Ascending aorta (tissue), 2 donors: ENCODE measurements around the gene KPNA4. TPM values are rescaled to one million over a fixed set of nuclear protein-coding genes. Genes with fewer than 3 reads are reported as not detected.
"Not testable (repeated sequence)": the region's sequence is repeated elsewhere in the genome, so short reads cannot be mapped to it uniquely, and the experiment has no call there.

ENCODE experiments used
- DNase-seq, 2 donors: peaks; one replicate each; pipeline ENCODE4 v3.0.0-alpha.2; 2019; ENCODE audit warnings: low spot score in 2 of 2
- H3K27ac ChIP-seq, 2 donors: fragments of 200-600 bp; sonication (generic); one replicate each; pipeline ENCODE4 v1.5.1; 2016 to 2017; ENCODE audit warnings: mild to moderate bottlenecking in 1 of 2
- H3K27me3 ChIP-seq: fragments of 200-600 bp; sonication (generic); one replicate; pipeline ENCODE4 v1.5.1; 2017
- H3K36me3 ChIP-seq, 2 donors: fragments of 200-600 bp; sonication (generic); one replicate each; pipeline ENCODE4 v1.5.1; 2016
- H3K4me1 ChIP-seq, 2 donors: fragments of 200-600 bp; sonication (generic); one replicate each; pipeline ENCODE4 v1.5.1; 2016 to 2017; ENCODE audit warnings: mild to moderate bottlenecking in 1 of 2
- H3K4me3 ChIP-seq, 2 donors: fragments of 200-600 bp; sonication (generic); one replicate each; pipeline ENCODE4 v1.5.1; 2016 to 2017; ENCODE audit warnings: mild to moderate bottlenecking in 1 of 2
- H3K9me3 ChIP-seq, 2 donors: fragments of 200-600 bp; sonication (generic); one replicate each; pipeline ENCODE4 v1.5.1; 2016
- intact Hi-C: fragments of 100-400 bp; cut with DNase I; formaldehyde crosslinking; loops from one replicate; pipeline ENCODE4 v1.15.1; 2023
- total RNA-seq: library from RNA; depleted of rRNA; stranded (reverse); fragments of >200 nt; gene quantifications from one replicate; pipeline ENCODE4 v1.1.0, GENCODE V29; 2016
- TF ChIP-seq, protein P1 (sequence below), 3 experiments: fragments of 200-600 bp in 2 of 3; fragments of 450-650 bp in 1 of 3; sonication (generic) in 2 of 3; IDR thresholded peaks; one replicate each; pipeline ENCODE4 v1.5.1; 2016 to 2019; ENCODE audit warnings: antibody characterized with exemption in 3 of 3, mild to moderate bottlenecking in 1 of 3, moderate library complexity in 1 of 3

KPNA4 gene
- total RNA-seq, 1 donor from 2014 or later: 17.6 TPM

DNA sequence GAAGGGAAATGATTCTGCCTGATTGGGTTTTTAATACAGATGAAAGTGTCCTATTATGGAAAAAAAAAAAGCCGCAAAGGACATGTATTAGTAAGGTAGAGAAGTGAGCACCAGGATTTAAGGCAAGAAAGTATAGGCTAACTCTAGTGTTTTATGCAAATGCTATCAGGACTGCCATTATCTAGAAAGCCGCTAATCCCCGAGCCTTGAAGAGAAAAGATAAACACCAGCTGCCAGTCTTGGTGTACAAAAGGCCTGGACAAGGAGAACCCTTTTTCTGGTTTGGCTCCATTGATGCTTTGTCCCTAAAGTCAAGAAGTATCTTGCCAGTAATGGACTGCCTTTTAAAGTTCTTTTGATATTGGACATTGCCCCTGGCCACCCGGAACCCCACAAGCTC is 107.2 kb downstream of the KPNA4 start:
- Histone ChIP-seq H3K27ac (no peak overlapping the region), H3K4me3 (no peak overlapping the region), H3K27me3 (no peaks in the 10 kb centered on the region), H3K4me1 (no peaks in the 10 kb centered on the region), H3K9me3 (no peaks in the 10 kb centered on the region), H3K36me3 (no peaks in the 10 kb centered on the region)
- intact Hi-C loops: no loop called here
- TF ChIP-seq, protein P1, sequence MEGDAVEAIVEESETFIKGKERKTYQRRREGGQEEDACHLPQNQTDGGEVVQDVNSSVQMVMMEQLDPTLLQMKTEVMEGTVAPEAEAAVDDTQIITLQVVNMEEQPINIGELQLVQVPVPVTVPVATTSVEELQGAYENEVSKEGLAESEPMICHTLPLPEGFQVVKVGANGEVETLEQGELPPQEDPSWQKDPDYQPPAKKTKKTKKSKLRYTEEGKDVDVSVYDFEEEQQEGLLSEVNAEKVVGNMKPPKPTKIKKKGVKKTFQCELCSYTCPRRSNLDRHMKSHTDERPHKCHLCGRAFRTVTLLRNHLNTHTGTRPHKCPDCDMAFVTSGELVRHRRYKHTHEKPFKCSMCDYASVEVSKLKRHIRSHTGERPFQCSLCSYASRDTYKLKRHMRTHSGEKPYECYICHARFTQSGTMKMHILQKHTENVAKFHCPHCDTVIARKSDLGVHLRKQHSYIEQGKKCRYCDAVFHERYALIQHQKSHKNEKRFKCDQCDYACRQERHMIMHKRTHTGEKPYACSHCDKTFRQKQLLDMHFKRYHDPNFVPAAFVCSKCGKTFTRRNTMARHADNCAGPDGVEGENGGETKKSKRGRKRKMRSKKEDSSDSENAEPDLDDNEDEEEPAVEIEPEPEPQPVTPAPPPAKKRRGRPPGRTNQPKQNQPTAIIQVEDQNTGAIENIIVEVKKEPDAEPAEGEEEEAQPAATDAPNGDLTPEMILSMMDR (IDR thresholded peaks at IDR 0.05): no peak
- no peak for DNase-seq

DNA sequence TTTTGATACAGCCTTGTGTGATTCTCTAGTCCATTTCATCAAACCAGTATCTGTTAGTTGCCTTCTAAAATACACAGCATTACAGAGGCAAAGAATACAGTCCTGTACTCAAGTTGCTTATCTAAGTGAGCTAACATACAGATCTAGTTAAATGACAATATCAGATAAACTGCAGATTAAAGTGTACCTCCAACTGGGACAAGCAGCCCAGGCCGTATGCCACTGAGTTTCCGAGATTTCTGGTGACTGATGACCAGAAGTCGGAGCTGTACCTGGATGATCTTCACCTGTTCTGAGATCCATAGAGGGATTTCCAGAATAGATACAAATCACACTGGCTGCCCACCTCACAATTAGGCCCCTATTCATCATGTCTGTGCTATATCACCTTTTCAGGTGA is 109.5 kb downstream of the KPNA4 start:
- Histone ChIP-seq H3K27me3 (no peaks in the 10 kb centered on the region), H3K27ac (no peak overlapping the region), H3K4me1 (no peaks in the 10 kb centered on the region), H3K9me3 (no peaks in the 10 kb centered on the region), H3K4me3 (no peak overlapping the region), H3K36me3 (no peaks in the 10 kb centered on the region)
- TF ChIP-seq, protein P1 (IDR thresholded peaks at IDR 0.05): no peak
- intact Hi-C loops: no loop called here
- DNase-seq: no peak

DNA sequence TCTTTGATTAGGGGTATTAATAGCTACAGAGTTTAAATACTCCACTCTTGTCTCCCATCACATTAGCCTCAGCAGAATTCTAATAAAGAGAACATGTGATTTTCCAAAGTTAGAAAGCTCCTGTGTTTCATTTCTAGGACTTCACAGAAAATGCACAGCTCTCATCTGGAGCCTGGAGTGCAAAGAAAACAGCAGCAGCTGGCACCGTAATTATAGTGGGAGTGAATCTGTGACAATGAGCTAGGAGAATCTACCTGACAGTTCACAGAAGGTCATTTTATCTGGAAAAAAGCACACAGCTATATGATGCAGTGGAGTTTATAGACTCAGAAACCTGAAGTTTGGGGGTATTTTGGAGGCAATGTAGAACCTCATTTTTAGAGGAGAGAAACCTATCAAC is 110.4 kb downstream of the KPNA4 start:
- TF ChIP-seq, protein P1 (IDR thresholded peaks at IDR 0.05): no peak
- no peak for DNase-seq
- no peaks in the 10 kb centered on the region for H3K9me3 ChIP-seq
- no peak overlapping the region for H3K4me3 ChIP-seq
- H3K27ac ChIP-seq: no peak overlapping the region
- no peaks in the 10 kb centered on the region for H3K27me3 ChIP-seq
- H3K4me1 ChIP-seq: peaks cover 2 to 3% of the 10 kb centered on the region in 2 donors
- intact Hi-C loops: no loop called here
- H3K36me3 ChIP-seq: no peaks in the 10 kb centered on the region

DNA sequence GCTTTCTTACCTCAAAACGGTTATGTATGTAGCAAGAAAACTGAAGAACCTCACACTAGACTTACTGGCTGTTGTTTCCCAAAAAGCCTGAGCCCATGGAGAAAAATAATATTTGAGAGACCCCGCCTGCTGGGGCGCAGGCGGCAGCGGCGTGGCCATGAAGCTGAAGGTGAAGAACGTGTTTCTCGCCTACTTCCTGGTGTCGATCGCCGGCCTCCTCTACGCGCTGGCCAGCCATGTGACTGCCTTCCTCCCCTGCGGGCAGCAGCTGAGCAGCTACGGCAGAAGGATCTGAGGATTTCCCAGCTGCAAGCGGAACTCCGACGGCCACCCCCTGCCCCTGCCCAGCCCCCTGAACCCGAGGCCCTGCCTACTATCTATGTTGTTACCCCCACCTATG is 113.1 kb downstream of the KPNA4 start:
- intact Hi-C loops, H3K27me3 ChIP-seq, DNase-seq, H3K27ac ChIP-seq, H3K36me3 ChIP-seq, H3K9me3 ChIP-seq, H3K4me3 ChIP-seq, H3K4me1 ChIP-seq: not testable (repeated sequence)

DNA sequence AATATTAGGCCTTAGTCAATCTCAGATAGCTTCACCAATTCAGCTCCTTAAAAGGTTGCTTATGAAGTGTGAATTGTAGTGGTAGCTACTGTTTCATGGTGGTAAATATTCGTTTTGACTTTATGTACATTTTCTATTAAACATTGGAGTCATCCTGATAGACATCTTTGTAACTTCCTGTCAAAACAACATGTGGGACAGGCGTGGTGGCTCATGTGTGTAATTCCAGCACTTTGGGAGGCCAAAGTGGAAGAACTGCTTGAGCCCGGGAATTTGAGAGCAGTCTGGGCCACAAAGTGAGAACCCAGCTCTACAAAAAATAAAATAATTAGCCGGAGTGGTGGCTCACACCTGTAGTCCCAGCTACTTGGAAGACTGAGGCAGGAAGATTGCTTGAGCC is 113.8 kb downstream of the KPNA4 start:
- no peaks in the 10 kb centered on the region for H3K36me3 ChIP-seq
- H3K27ac ChIP-seq: no peak overlapping the region
- TF ChIP-seq, protein P1 (IDR thresholded peaks at IDR 0.05): no peak
- H3K9me3 ChIP-seq: no peaks in the 10 kb centered on the region
- no peak overlapping the region for H3K4me3 ChIP-seq
- H3K4me1 ChIP-seq: peaks cover 3 to 5% of the 10 kb centered on the region in 2 donors
- intact Hi-C loops: no loop called here
- DNase-seq: no peak
- H3K27me3 ChIP-seq: no peaks in the 10 kb centered on the region

DNA sequence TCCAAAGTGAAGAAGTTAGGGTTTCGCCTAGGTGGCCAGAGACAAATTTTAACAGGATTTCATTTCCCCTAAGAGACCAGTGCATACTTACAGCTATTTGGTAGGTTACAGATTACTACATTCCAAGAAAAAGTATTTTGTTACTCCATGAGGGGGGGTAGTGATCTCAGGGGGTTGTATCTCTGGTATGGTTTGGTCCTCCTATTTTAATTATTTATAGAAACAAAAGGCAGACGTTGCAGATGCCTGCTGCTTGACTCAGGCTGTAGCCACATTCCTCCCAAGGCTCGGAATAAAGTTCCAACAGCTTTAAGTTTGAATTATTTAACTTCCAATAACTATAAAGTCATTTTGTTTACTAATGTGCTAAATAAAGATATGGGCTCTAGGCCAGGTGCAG is 114.5 kb downstream of the KPNA4 start:
- intact Hi-C loops: no loop called here
- Histone ChIP-seq H3K27ac (peak overlapping the region in 1 of 2 donors; percentile 6), H3K4me1 (peaks cover 3 to 5% of the 10 kb centered on the region in 2 donors), H3K9me3 (no peaks in the 10 kb centered on the region), H3K4me3 (no peak overlapping the region), H3K27me3 (no peaks in the 10 kb centered on the region), H3K36me3 (no peaks in the 10 kb centered on the region)
- TF ChIP-seq, protein P1 (IDR thresholded peaks at IDR 0.05): no peak
- no peak for DNase-seq
